GM18498 (cell line): Measurements from ENCODE around the gene TSC22D4.
"Not testable (repeated sequence)": the region's sequence is repeated elsewhere in the genome, so short reads cannot be mapped to it uniquely, and the experiment has no call there.

ENCODE experiments used
- ATAC-seq: cut with Tn5 transposase; IDR thresholded peaks from one replicate; pipeline ENCODE4 v1.9.1; 2021; ENCODE audit warnings: mild to moderate bottlenecking, moderate library complexity; ENCODE audit not compliant: unreplicated experiment

The TSC22D4 gene

GRCh38 chr7:100447363-100447762, 31.7 kb downstream of the TSC22D4 start:
- not testable (repeated sequence) for ATAC-seq

GRCh38 chr7:100446040-100446439, 33.0 kb downstream of the TSC22D4 start:
- ATAC-seq: no peak

GRCh38 chr7:100444311-100445278, 34.4 kb downstream of the TSC22D4 start:
- no peak for ATAC-seq

GRCh38 chr7:100443096-100443840, 35.7 kb downstream of the TSC22D4 start:
- ATAC-seq: no peak

- ATAC-seq: no peak
Observed at GRCh38 chr7:100441641-100442535, 37.1 kb downstream of the TSC22D4 start.

GRCh38 chr7:100439244-100439643, 39.8 kb downstream of the TSC22D4 start:
- ATAC-seq: not testable (repeated sequence)

- ATAC-seq: not testable (repeated sequence)
Observed at GRCh38 chr7:100438731-100439130, 40.3 kb downstream of the TSC22D4 start.

- ATAC-seq: no peak
Observed at GRCh38 chr7:100438172-100438571, 40.8 kb downstream of the TSC22D4 start.

GRCh38 chr7:100437150-100438100, 41.6 kb downstream of the TSC22D4 start:
- no peak for ATAC-seq

GRCh38 chr7:100435401-100436304, 43.4 kb downstream of the TSC22D4 start:
- ATAC-seq: peak; percentile 32

- ATAC-seq: no peak
Observed at GRCh38 chr7:100434297-100435144, 44.5 kb downstream of the TSC22D4 start.

GRCh38 chr7:100433592-100434296, 45.3 kb downstream of the TSC22D4 start:
- no peak for ATAC-seq

- ATAC-seq: no peak
Observed at GRCh38 chr7:100433276-100433591, 45.8 kb downstream of the TSC22D4 start.

GRCh38 chr7:100432621-100433275, 46.3 kb downstream of the TSC22D4 start:
- no peak for ATAC-seq

GRCh38 chr7:100432053-100432452, 47.0 kb downstream of the TSC22D4 start:
- no peak for ATAC-seq

GRCh38 chr7:100431286-100431735, 47.7 kb downstream of the TSC22D4 start:
- no peak for ATAC-seq
